ENCODE data around the gene NIPBL.
"Not testable (repeated sequence)": the region's sequence is repeated elsewhere in the genome, so short reads cannot be mapped to it uniquely, and the experiment has no call there.

The NIPBL gene

GRCh38 chr5:37064442-37064841 is 187.9 kb downstream of the NIPBL start:
- peaks cover 30% of the 10 kb centered on the region for H3K36me3 Mint-ChIP-seq

GRCh38 chr5:37071487-37071886 is 194.9 kb downstream of the NIPBL start:
- CTCF ChIA-PET, result interaction anchor here (0.6 to 0.7 kb wide), 2 partner anchors 141 to 1569 kb away, joined by 3 read pairs; no protein-coding TSS in a partner anchor
- Mint-ChIP-seq H3K4me3 (no peak overlapping the region), H3K9me3 (no peaks in the 10 kb centered on the region), H3K36me3 (no peaks in the 10 kb centered on the region), H3K4me1 (no peaks in the 10 kb centered on the region), H3K27ac (no peak overlapping the region), H3K27me3 (no peaks in the 10 kb centered on the region)
- DNase-seq, result no peak

More at GRCh38 chr5:37064442-37064841, 187.9 kb downstream of the NIPBL start:
- DNase-seq, result no peak
- H3K4me1 Mint-ChIP-seq, result no peaks in the 10 kb centered on the region
- H3K27ac Mint-ChIP-seq, result no peak overlapping the region
- no peaks in the 10 kb centered on the region for H3K9me3 Mint-ChIP-seq
- CTCF ChIA-PET, result no interaction called here
- no peaks in the 10 kb centered on the region for H3K27me3 Mint-ChIP-seq
- H3K4me3 Mint-ChIP-seq, result no peak overlapping the region

GRCh38 chr5:37071901-37072581 is 195.5 kb downstream of the NIPBL start:
- H3K27me3 Mint-ChIP-seq, result no peaks in the 10 kb centered on the region
- no peak for DNase-seq
- H3K36me3 Mint-ChIP-seq, result no peaks in the 10 kb centered on the region
- CTCF ChIA-PET, result interaction anchor here (0.6 to 0.7 kb wide), 2 partner anchors 140 to 1570 kb away, joined by 3 read pairs; no protein-coding TSS in a partner anchor
- H3K27ac Mint-ChIP-seq, result no peak overlapping the region
- H3K4me1 Mint-ChIP-seq, result no peaks in the 10 kb centered on the region
- H3K4me3 Mint-ChIP-seq, result no peak overlapping the region
- no peaks in the 10 kb centered on the region for H3K9me3 Mint-ChIP-seq

- Mint-ChIP-seq H3K4me3 (no peak overlapping the region), H3K36me3 (peaks cover 7% of the 10 kb centered on the region), H3K27me3 (no peaks in the 10 kb centered on the region), H3K4me1 (no peaks in the 10 kb centered on the region), H3K27ac (no peak overlapping the region), H3K9me3 (no peaks in the 10 kb centered on the region)
- no peak for DNase-seq
- CTCF ChIA-PET, result no interaction called here
Measured at GRCh38 chr5:37075399-37075950, 198.9 kb downstream of the NIPBL start.

- Mint-ChIP-seq H3K27me3 (no peaks in the 10 kb centered on the region), H3K36me3 (peaks cover 7% of the 10 kb centered on the region), H3K9me3 (no peaks in the 10 kb centered on the region), H3K4me1 (no peaks in the 10 kb centered on the region), H3K27ac (no peak overlapping the region), H3K4me3 (no peak overlapping the region)
- CTCF ChIA-PET, result no interaction called here
- no peak for DNase-seq
Measured at GRCh38 chr5:37077146-37077545, 200.6 kb downstream of the NIPBL start.

GRCh38 chr5:37080697-37081096 is 204.1 kb downstream of the NIPBL start:
- Mint-ChIP-seq H3K4me3 (no peak overlapping the region), H3K27ac (no peak overlapping the region), H3K27me3 (no peaks in the 10 kb centered on the region), H3K9me3 (no peaks in the 10 kb centered on the region), H3K4me1 (no peaks in the 10 kb centered on the region), H3K36me3 (peaks cover 13% of the 10 kb centered on the region)
- DNase-seq, result no peak
- CTCF ChIA-PET, result no interaction called here

- H3K27me3 Mint-ChIP-seq, H3K4me1 Mint-ChIP-seq, H3K9me3 Mint-ChIP-seq, H3K27ac Mint-ChIP-seq, H3K4me3 Mint-ChIP-seq, DNase-seq, CTCF ChIA-PET: not testable (repeated sequence)
- peaks cover 13% of the 10 kb centered on the region for H3K36me3 Mint-ChIP-seq
Measured at GRCh38 chr5:37082977-37083376, 206.4 kb downstream of the NIPBL start.

- H3K4me3 Mint-ChIP-seq, H3K36me3 Mint-ChIP-seq, H3K9me3 Mint-ChIP-seq, H3K27me3 Mint-ChIP-seq, H3K4me1 Mint-ChIP-seq, H3K27ac Mint-ChIP-seq, DNase-seq, CTCF ChIA-PET: not testable (repeated sequence)
Measured at GRCh38 chr5:37086026-37086425, 209.5 kb downstream of the NIPBL start.

- H3K9me3 Mint-ChIP-seq, result no peaks in the 10 kb centered on the region
- CTCF ChIA-PET, result no interaction called here
- peaks cover 9% of the 10 kb centered on the region for H3K36me3 Mint-ChIP-seq
- DNase-seq, result no peak
- no peak overlapping the region for H3K4me3 Mint-ChIP-seq
- no peaks in the 10 kb centered on the region for H3K4me1 Mint-ChIP-seq
- H3K27ac Mint-ChIP-seq, result no peak overlapping the region
- H3K27me3 Mint-ChIP-seq, result no peaks in the 10 kb centered on the region
Measured at GRCh38 chr5:37086466-37087173, 210.1 kb downstream of the NIPBL start.

- Mint-ChIP-seq H3K4me1 (no peaks in the 10 kb centered on the region), H3K27me3 (no peaks in the 10 kb centered on the region), H3K36me3 (peaks cover 8% of the 10 kb centered on the region), H3K27ac (no peak overlapping the region), H3K4me3 (no peak overlapping the region), H3K9me3 (no peaks in the 10 kb centered on the region)
- CTCF ChIA-PET, result no interaction called here
- DNase-seq, result no peak
Measured at GRCh38 chr5:37088009-37088408, 211.4 kb downstream of the NIPBL start.

GRCh38 chr5:37090123-37090726 is 213.7 kb downstream of the NIPBL start:
- CTCF ChIA-PET, result no interaction called here
- Mint-ChIP-seq H3K4me3 (no peak overlapping the region), H3K4me1 (no peaks in the 10 kb centered on the region), H3K9me3 (no peaks in the 10 kb centered on the region), H3K27ac (no peak overlapping the region), H3K27me3 (no peaks in the 10 kb centered on the region), H3K36me3 (peaks cover 3% of the 10 kb centered on the region)
- DNase-seq, result no peak

- peaks cover 3% of the 10 kb centered on the region for H3K36me3 Mint-ChIP-seq
- no peak overlapping the region for H3K4me3 Mint-ChIP-seq
- no peaks in the 10 kb centered on the region for H3K9me3 Mint-ChIP-seq
- CTCF ChIA-PET, result no interaction called here
- H3K27me3 Mint-ChIP-seq, result no peaks in the 10 kb centered on the region
- no peak overlapping the region for H3K27ac Mint-ChIP-seq
- DNase-seq, result no peak
- H3K4me1 Mint-ChIP-seq, result no peaks in the 10 kb centered on the region
Measured at GRCh38 chr5:37090781-37091180, 214.2 kb downstream of the NIPBL start.

GRCh38 chr5:37093795-37094194 is 217.2 kb downstream of the NIPBL start:
- Mint-ChIP-seq H3K9me3 (peaks cover 15% of the 10 kb centered on the region), H3K36me3 (peaks cover 18% of the 10 kb centered on the region)
- H3K4me1 Mint-ChIP-seq, DNase-seq, H3K27ac Mint-ChIP-seq, H3K4me3 Mint-ChIP-seq, H3K27me3 Mint-ChIP-seq: not testable (repeated sequence)
- CTCF ChIA-PET, result interaction anchor here (0.6 kb wide), 1 partner anchor 40 kb away, joined by 5 read pairs; no protein-coding TSS in a partner anchor

GRCh38 chr5:37099267-37099666 is 222.7 kb downstream of the NIPBL start:
- H3K9me3 Mint-ChIP-seq, result peaks cover 51% of the 10 kb centered on the region

More at GRCh38 chr5:37099267-37099666, 222.7 kb downstream of the NIPBL start:
- H3K4me3 Mint-ChIP-seq, H3K27me3 Mint-ChIP-seq, DNase-seq, CTCF ChIA-PET, H3K27ac Mint-ChIP-seq: not testable (repeated sequence)
- Mint-ChIP-seq H3K36me3 (peaks cover 51% of the 10 kb centered on the region), H3K4me1 (peaks cover 19% of the 10 kb centered on the region)

All from activated naive CD4-positive, alpha-beta T cell treated with anti-CD3 and anti-CD28 coated beads, Interleukin-2, amount 10 ng/mL, durations not matched to agents 7 days and 5 days (primary cell).